CD4-positive, alpha-beta T cell treated with Interleukin-6 for 4 hours (primary cell): ENCODE measurements around the gene CRABP2.

Experiments used
- DNase-seq: peaks from one replicate; pipeline ENCODE4 v3.0.0-alpha.2; 2020; ENCODE audit warnings: mixed read lengths

Gene CRABP2

GRCh38 chr1:156705321-156705917 is at the start of gene CRABP2:
TSS of gene CRABP2 (minus strand) at chr1:156705583. CDS start at chr1:156705446, 137 bp downstream.
- DNase-seq, result peak; percentile 43

- no peak for DNase-seq
Observed at GRCh38 chr1:156754219-156754618, 48.8 kb upstream of the CRABP2 start.

DNA sequence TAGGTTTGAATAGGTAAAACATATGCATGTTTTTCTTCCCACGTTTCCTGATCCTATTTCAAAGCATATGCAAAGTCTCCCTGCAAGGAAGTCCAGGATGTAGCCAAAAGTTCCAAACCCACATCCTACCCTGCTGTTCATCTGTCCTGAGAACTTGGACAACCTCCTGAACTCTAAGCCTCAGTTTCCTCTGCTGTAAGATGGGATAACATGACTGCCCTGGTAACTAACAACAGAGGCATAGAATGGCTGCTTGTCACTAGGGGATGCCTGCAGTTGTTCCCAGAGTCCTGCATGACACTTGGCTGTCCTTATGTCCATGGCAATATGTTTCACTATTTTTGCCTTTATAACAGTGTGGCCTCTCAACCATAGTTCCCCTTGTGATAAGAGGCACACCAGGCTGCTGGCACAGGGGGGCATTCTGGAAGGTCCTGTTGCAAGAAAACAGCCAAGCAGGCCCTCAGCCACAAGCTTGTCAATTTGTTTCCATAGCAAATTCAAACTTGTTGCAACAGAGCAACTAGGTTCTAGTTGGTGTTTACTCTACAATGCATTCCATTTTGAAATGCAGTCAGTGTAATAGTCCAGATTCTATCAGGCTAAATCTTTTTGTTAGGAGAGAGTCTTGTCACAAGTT is 47.6 kb upstream of the CRABP2 start:
- no peak for DNase-seq

DNA sequence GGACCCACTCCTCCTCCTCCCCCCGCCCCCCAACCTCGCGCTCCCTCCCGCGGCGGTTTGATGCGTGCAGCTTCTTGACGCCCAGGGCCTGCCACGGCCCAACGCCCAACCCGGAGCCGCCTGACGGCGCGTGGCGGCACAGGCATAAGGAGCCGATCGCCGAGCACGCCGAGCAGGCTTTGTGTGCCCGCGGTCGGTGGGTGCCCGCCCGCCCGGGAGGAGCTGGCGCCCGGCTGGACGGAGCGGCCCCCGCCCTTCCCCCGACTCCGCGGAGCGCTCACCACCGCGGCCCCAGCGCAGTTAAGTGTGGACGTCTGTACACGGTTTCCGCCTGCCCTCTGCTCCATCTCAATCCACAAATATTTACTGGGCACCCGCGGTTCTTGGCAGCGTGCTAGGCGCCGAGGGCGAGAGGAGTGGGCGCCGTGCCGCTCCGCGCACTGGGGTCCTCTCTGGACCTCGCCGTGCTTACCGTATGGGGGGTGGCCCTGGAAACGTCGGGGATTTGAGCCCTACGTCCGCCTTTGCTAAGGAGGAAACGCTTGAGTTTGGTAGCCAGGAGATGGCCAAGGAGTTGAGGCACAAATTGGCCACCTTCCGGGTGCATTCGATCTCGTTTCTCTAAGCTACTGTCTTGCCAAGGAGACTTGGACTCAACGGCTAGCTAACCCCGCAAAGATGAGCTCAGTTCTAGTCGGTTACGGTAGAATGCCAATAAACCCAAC is 46.5 kb upstream of the CRABP2 start:
- peak; percentile 98 for DNase-seq

- no peak for DNase-seq
Observed at GRCh38 chr1:156751451-156751756, 46.0 kb upstream of the CRABP2 start, which contains the start of gene HDGF. TSS of gene HDGF (minus strand) at chr1:156751675. CDS start at chr1:156751429, 246 bp downstream.

GRCh38 chr1:156750711-156751450 is 45.5 kb upstream of the CRABP2 start:
- peak; percentile 47 for DNase-seq

- DNase-seq, result peak; percentile 53
Observed at GRCh38 chr1:156750191-156750672, 44.8 kb upstream of the CRABP2 start.

DNA sequence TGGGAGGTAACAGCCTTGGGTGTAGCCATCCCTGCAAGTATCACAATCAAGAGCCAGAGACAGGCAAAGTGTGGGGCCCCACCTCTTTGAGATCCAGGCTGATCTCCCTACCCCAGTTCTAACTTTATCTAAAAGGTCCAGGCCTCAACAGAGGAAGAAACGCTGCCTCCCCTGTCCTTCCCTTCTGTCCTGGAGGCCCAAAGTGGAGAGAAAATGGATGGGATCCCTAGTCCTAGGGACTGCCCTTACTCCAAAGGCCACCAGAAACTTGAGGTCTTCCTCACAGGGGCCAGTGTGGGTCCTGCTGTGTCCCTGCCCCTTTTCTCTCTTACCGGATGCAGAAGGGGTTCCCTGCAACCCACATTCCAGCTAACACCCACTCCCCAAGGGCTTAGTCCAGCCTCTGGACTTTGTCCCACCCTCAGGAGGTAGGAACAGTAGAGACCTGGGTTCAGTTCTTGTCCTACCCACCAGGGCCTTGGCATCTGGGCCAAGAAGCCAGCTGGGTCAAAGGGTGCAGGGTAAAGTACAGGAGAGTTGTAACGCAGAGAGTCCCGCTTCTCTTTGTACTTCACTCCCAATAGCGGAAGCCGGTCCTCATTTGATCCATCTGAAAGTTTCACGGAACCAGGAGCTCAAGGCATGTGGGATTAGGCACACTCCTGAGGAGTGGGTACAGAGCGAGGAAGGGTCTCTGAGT is 44.2 kb upstream of the CRABP2 start:
- DNase-seq, result no peak

- no peak for DNase-seq
Observed at GRCh38 chr1:156748670-156749418, 43.5 kb upstream of the CRABP2 start.

- no peak for DNase-seq
Observed at GRCh38 chr1:156747742-156748669, 42.6 kb upstream of the CRABP2 start.

GRCh38 chr1:156746728-156747631 is 41.6 kb upstream of the CRABP2 start:
- DNase-seq, result peak; percentile 78

- DNase-seq, result no peak
Observed at GRCh38 chr1:156746406-156746727, 41.0 kb upstream of the CRABP2 start.

- DNase-seq, result no peak
Observed at GRCh38 chr1:156745881-156746280, 40.5 kb upstream of the CRABP2 start.

- no peak for DNase-seq
Observed at GRCh38 chr1:156744786-156745419, 39.5 kb upstream of the CRABP2 start.

DNA sequence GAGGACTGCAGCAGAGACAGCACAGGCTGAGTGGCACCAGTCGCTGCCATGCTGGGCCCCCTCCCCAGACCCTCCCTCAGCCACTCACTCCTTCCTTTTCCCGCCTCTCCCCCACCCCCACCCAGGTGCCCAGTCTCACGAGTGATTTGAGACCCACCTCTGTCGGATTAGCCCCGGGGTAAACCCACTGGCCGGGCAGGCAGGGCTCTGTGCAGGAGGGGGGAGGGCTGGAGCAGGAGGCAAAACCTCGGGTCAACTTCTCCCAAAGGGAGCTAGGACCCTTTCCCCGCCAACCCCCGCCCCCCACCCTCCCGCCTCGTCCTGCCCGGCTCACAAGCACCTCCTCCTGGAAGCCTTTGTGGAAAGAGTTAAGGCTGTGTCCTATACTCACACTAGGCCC is 39.0 kb upstream of the CRABP2 start:
- DNase-seq, result no peak

DNA sequence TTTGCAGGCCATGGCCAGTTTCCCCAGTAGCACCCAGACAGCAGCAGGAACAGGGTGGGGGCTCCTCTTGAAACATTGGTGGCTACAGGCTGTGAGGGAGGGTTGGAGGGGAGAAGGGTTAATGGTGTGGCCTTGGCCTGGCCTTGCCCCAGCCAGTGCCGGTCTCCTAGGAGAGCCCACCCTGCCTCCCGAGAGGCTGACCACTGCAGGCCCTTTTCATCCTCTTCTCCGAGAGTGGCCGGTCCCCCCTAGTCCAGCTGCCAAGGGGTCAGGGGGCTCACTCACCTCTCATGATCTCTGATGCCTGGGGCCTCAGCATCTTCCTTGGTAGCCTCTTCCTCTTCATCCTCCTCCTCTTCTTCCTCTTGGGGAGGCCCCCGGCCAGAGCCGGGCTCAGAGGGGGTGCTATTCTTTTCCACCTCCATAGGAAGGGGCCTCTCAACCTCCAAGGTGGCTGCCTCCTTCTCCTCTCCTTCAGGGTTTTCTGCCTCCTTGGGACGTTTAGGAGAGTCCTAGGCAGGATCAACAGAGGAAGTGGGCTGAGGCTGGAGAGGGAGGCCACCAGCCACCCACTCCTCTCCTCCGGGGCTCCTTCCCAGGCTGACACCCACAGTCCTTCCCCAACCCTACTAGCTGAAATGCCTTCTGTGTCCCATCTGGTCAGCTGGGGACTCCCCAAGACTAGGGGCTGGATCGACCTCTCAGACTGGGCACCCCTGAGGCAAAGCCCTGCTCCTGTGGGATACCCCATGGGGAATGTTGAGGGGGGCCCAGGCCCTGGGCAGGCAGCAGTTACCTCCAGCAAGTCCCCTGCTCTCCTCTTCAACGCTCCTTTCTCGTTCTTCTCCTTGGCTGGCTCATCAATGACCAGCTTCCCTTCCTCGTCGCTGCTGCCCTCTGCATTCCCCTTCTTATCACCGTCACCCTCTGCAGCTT is 38.3 kb upstream of the CRABP2 start:
- DNase-seq, result no peak

DNA sequence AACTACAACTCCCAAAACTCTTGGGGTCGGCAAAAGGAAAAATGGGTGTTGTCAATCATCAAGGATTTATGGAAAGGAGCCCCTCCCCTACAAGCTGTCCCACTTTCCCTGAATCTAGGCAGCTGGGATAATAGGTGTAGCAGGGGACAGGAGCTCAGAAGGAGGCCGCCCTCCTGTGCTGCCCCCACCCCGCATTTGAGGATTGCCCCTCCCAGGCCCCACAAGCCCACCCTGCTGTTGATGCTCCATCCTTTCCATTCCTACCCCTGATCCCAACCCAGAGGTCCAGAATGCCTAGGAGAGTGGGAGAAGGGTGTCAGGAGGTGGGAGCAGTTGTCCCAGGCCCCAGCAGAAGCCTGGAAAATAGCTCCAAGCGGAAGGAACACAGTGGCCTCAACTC is 37.4 kb upstream of the CRABP2 start:
- DNase-seq, result no peak

GRCh38 chr1:156742017-156742416 is 36.6 kb upstream of the CRABP2 start:
- DNase-seq, result no peak
